MM.1S (cell line): Measurements from ENCODE around the gene UNC13B.

Experiments
- DNase-seq: peaks from one replicate; pipeline ENCODE4 v3.0.0-alpha.2; 2015
- H2AFZ ChIP-seq: fragments of 300-600 bp; sonication (generic); 2 replicates; pipeline ENCODE4 v1.6.0; 2016; ENCODE audit warnings: antibody characterized with exemption, low read length
- H3F3A ChIP-seq: fragments of 300-600 bp; sonication (generic); 2 replicates; pipeline ENCODE4 v1.6.1; 2016; ENCODE audit warnings: mild to moderate bottlenecking, antibody characterized with exemption, low read length, moderate library complexity, mixed read lengths; ENCODE audit not compliant: insufficient read depth
- H3K27ac ChIP-seq: fragments of 300-600 bp; sonication (generic); 2 replicates; pipeline ENCODE4 v1.5.1; 2016; ENCODE audit warnings: mild to moderate bottlenecking, low read length
- H3K27me3 ChIP-seq: fragments of 300-600 bp; sonication (generic); replicated peaks from 2 replicates; pipeline ENCODE4 v1.6.0; 2016; ENCODE audit warnings: low read length; ENCODE audit not compliant: insufficient read depth
- H3K36me3 ChIP-seq: fragments of 300-600 bp; sonication (generic); replicated peaks from 2 replicates; pipeline ENCODE4 v1.6.1; 2016; ENCODE audit warnings: mild to moderate bottlenecking, low read length, mixed read lengths; ENCODE audit not compliant: insufficient read depth
- H3K4me1 ChIP-seq: fragments of 300-600 bp; sonication (generic); 2 replicates; pipeline ENCODE4 v1.6.1; 2016; ENCODE audit warnings: low read length, mixed read lengths
- H3K4me2 ChIP-seq: fragments of 300-600 bp; sonication (generic); 2 replicates; pipeline ENCODE4 v1.6.0; 2016; ENCODE audit warnings: low read depth, low read length
- H3K4me3 ChIP-seq: fragments of 300-600 bp; sonication (generic); 2 replicates; pipeline ENCODE4 v1.5.1; 2016; ENCODE audit warnings: low read length, mixed read lengths
- H3K79me2 ChIP-seq: fragments of 300-600 bp; sonication (generic); 2 replicates; pipeline ENCODE4 v1.6.1; 2016; ENCODE audit warnings: mixed run types, low read length, mixed read lengths
- H3K9ac ChIP-seq: fragments of 300-600 bp; sonication (generic); 2 replicates; pipeline ENCODE4 v1.6.1; 2016; ENCODE audit warnings: low read length, mixed read lengths
- H3K9me2 ChIP-seq: fragments of 300-600 bp; sonication (generic); replicated peaks from 2 replicates; pipeline ENCODE4 v1.6.1; 2016; ENCODE audit warnings: mild to moderate bottlenecking, low read length, mixed read lengths; ENCODE audit not compliant: insufficient read depth
- H3K9me3 ChIP-seq: fragments of 300-600 bp; sonication (generic); replicated peaks from 2 replicates; pipeline ENCODE4 v1.6.1; 2016; ENCODE audit warnings: mild to moderate bottlenecking, low read length, mixed read lengths; ENCODE audit not compliant: insufficient read depth
- H4K20me1 ChIP-seq: fragments of 300-600 bp; sonication (generic); 2 replicates; pipeline ENCODE4 v1.6.1; 2016; ENCODE audit warnings: mild to moderate bottlenecking, low read length, moderate library complexity, mixed read lengths; ENCODE audit not compliant: insufficient read depth
- CTCF ChIP-seq: fragments of 300-600 bp; sonication (generic); IDR thresholded peaks from 2 replicates; pipeline ENCODE4 v1.5.1; 2016; ENCODE audit warnings: antibody characterized with exemption, low read length, mixed read lengths
- EZH2 ChIP-seq: fragments of 300-600 bp; sonication (generic); optimal IDR thresholded peaks from 2 replicates; pipeline ENCODE3; 2017; ENCODE audit warnings: low read depth, mild to moderate bottlenecking, antibody characterized with exemption, low read length, mixed read lengths
- EZH2phosphoT487 ChIP-seq: fragments of 300-600 bp; sonication (generic); IDR thresholded peaks from 2 replicates; pipeline ENCODE4 v1.6.1; 2018; ENCODE audit warnings: antibody characterized with exemption, low read length

Gene UNC13B

GRCh38 chr9:35168963-35169362 lies 7.2 kb downstream of the UNC13B start:
- Histone ChIP-seq H3F3A (no peaks in the 10 kb centered on the region), H3K4me2 (no peak overlapping the region), H3K27me3 (no peaks in the 10 kb centered on the region), H3K9me3 (no peaks in the 10 kb centered on the region), H3K4me1 (peaks cover 8% of the 10 kb centered on the region; the same call in 1 of the 2 replicates), H3K9me2 (no peaks in the 10 kb centered on the region), H4K20me1 (no peaks in the 10 kb centered on the region), H2AFZ (no peak overlapping the region), H3K27ac (no peak overlapping the region), H3K9ac (no peak overlapping the region), H3K36me3 (0 out of 2 replicates have a peak, but pooled peaks cover 2% of the 10 kb centered on the region), H3K4me3 (no peak overlapping the region), H3K79me2 (peaks cover 60% of the 10 kb centered on the region)
- no peak for DNase-seq
- TF ChIP-seq EZH2phosphoT487 (no peak), EZH2 (no peak), CTCF (no peak)

GRCh38 chr9:35172878-35173277 lies 11.1 kb downstream of the UNC13B start:
- Histone ChIP-seq H4K20me1 (no peaks in the 10 kb centered on the region), H3K4me3 (no peak overlapping the region), H3K27ac (no peak overlapping the region), H3K9ac (no peak overlapping the region), H3K79me2 (peaks cover 48% of the 10 kb centered on the region), H3K4me1 (peaks cover 6% of the 10 kb centered on the region; the same call in 1 of the 2 replicates), H3K9me2 (no peaks in the 10 kb centered on the region), H3K9me3 (no peaks in the 10 kb centered on the region), H3K27me3 (no peaks in the 10 kb centered on the region), H3K4me2 (no peak overlapping the region), H2AFZ (no peak overlapping the region), H3F3A (no peaks in the 10 kb centered on the region), H3K36me3 (0 out of 2 replicates have a peak, but pooled peaks cover 2% of the 10 kb centered on the region)
- TF ChIP-seq EZH2 (no peak), EZH2phosphoT487 (no peak), CTCF (no peak)
- no peak for DNase-seq

GRCh38 chr9:35177520-35177919 lies 15.7 kb downstream of the UNC13B start:
- H3K4me3 ChIP-seq: no peak overlapping the region
- H3K4me2 ChIP-seq: no peak overlapping the region
- H3K4me1 ChIP-seq: peaks cover 1% of the 10 kb centered on the region; the same call in 1 of the 2 replicates
- no peaks in the 10 kb centered on the region for H3K9me2 ChIP-seq
- no peak for TF ChIP-seq EZH2
- TF ChIP-seq EZH2phosphoT487: no peak
- no peak for TF ChIP-seq CTCF
- no peak overlapping the region for H3K9ac ChIP-seq
- no peaks in the 10 kb centered on the region for H3K9me3 ChIP-seq
- no peak overlapping the region for H2AFZ ChIP-seq
- no peaks in the 10 kb centered on the region for H4K20me1 ChIP-seq
- H3K79me2 ChIP-seq: peaks cover 48% of the 10 kb centered on the region
- H3F3A ChIP-seq: no peaks in the 10 kb centered on the region
- H3K36me3 ChIP-seq: no peaks in the 10 kb centered on the region
- H3K27ac ChIP-seq: no peak overlapping the region
- no peak for DNase-seq
- no peaks in the 10 kb centered on the region for H3K27me3 ChIP-seq
